Endothelial cell of umbilical vein (primary cell): ENCODE measurements around the gene MATCAP1. TPM values are rescaled to one million over a fixed set of nuclear protein-coding genes. Genes with fewer than 3 reads are reported as not detected.

Experiments
- BruUV-seq: library from RNA; stranded (reverse); fragments of 400-500 nt; replicated peaks from 2 replicates; lab custom pipeline; 2021; lab: Mats Ljungman, UMichigan
- CTCF ChIA-PET: fragments of 300-600, 350-600 bp; sonication (Branson Sonifier 250); formaldehyde crosslinking; loops from one replicate; lab custom pipeline; 2021; ENCODE audit warnings: antibody characterized with exemption, inconsistent platforms; lab: Charles Lee
- POLR2A ChIA-PET: fragments of 300-600, 350-600 bp; sonication (Branson Sonifier 250); formaldehyde crosslinking; loops from one replicate; lab custom pipeline; 2021; ENCODE audit warnings: antibody characterized with exemption, inconsistent platforms; lab: Charles Lee
- DNase-seq: peaks from one replicate; pipeline ENCODE4 v3.0.0-alpha.2; 2011; ENCODE audit warnings: low read depth, low spot score
- FAIRE-seq: peaks from 2 replicates; lab custom pipeline; 2011; peaks lifted over from hg19 to GRCh38; lab: Jason Lieb, UNC
- H2AFZ ChIP-seq: 2 replicates; pipeline ENCODE4 v1.6.0; 2012; ENCODE audit warnings: low read depth, low read length, control low read depth, inconsistent platforms
- H3K27ac ChIP-seq: 2 replicates; pipeline ENCODE4 v1.5.1; 2011; ENCODE audit warnings: low read depth, mild to moderate bottlenecking, control low read depth, low read length, moderate library complexity; ENCODE audit not compliant: insufficient read depth
- H3K27me3 ChIP-seq, 2 experiments: 2 replicates each; pipeline versions ENCODE4 v1.6.0 to v1.6.1; 2011; ENCODE audit warnings: low read length in 2 of 2, mixed read lengths in 1 of 2; ENCODE audit not compliant: control insufficient read depth in 2 of 2, insufficient read depth in 2 of 2
- H3K36me3 ChIP-seq, 2 experiments: 2 replicates in 1 of 2; 3 replicates in 1 of 2; pipeline ENCODE4 v1.5.1; 2011; ENCODE audit warnings: low read length in 2 of 2, mild to moderate bottlenecking in 1 of 2, moderate library complexity in 1 of 2; ENCODE audit not compliant: control insufficient read depth in 2 of 2, insufficient read depth in 2 of 2; ENCODE audit errors: extremely low read depth in 1 of 2
- H3K4me1 ChIP-seq: 3 replicates; pipeline ENCODE4 v1.5.1; 2011; ENCODE audit warnings: mild to moderate bottlenecking, low read length; ENCODE audit not compliant: control insufficient read depth, insufficient read depth; ENCODE audit errors: extremely low read depth
- H3K4me2 ChIP-seq: 2 replicates; pipeline ENCODE4 v1.6.1; 2011; ENCODE audit warnings: low read length, control low read depth, mixed read lengths; ENCODE audit not compliant: insufficient read depth
- H3K4me3 ChIP-seq, 3 experiments: fragments of 200-600 bp in 1 of 3; sonication (generic), shearing (Covaris generic) in 1 of 3; replicated peaks in 1 of 3; 2 replicates each; pipeline ENCODE4 v1.5.1; 2011 to 2016; ENCODE audit warnings: control low read depth in 3 of 3, low read length in 3 of 3, mild to moderate bottlenecking in 2 of 3, inconsistent platforms in 1 of 3, low read depth in 1 of 3, moderate library complexity in 1 of 3; ENCODE audit not compliant: insufficient read depth in 1 of 3
- H3K79me2 ChIP-seq: 2 replicates; pipeline ENCODE4 v1.6.0; 2012; ENCODE audit warnings: low read length, inconsistent platforms; ENCODE audit not compliant: control insufficient read depth, insufficient read depth
- H3K9ac ChIP-seq: replicated peaks from 2 replicates; pipeline ENCODE3; 2011; ENCODE audit warnings: low read length, control low read depth; ENCODE audit not compliant: insufficient read depth; ENCODE audit errors: extremely low read depth
- H3K9me1 ChIP-seq: replicated peaks from 3 replicates; pipeline ENCODE4 v1.6.0; 2011; ENCODE audit warnings: mild to moderate bottlenecking, low read length; ENCODE audit not compliant: control insufficient read depth, insufficient read depth; ENCODE audit errors: extremely low read depth
- H3K9me3 ChIP-seq: replicated peaks from 2 replicates; pipeline ENCODE4 v1.5.1; 2012; ENCODE audit warnings: low read length, inconsistent platforms; ENCODE audit not compliant: control insufficient read depth, insufficient read depth
- H4K20me1 ChIP-seq: replicated peaks from 2 replicates; pipeline ENCODE3; 2011; ENCODE audit warnings: mild to moderate bottlenecking, low read length; ENCODE audit not compliant: control insufficient read depth, insufficient read depth; ENCODE audit errors: extremely low read depth
- EZH2 ChIP-seq: IDR thresholded peaks from 2 replicates; pipeline ENCODE4 v1.6.1; 2012; ENCODE audit warnings: borderline replicate concordance, low read depth, mild to moderate bottlenecking, moderate library complexity, low read length, inconsistent platforms; ENCODE audit not compliant: severe bottlenecking
- JUN ChIP-seq: IDR thresholded peaks from 2 replicates; pipeline ENCODE4 v1.6.1; 2011; ENCODE audit warnings: borderline replicate concordance, low read depth; ENCODE audit not compliant: insufficient read length, insufficient read depth
- MAX ChIP-seq: IDR thresholded peaks from 2 replicates; pipeline ENCODE4 v1.6.1; 2011; ENCODE audit not compliant: insufficient read depth, insufficient read length
- POLR2A ChIP-seq: IDR thresholded peaks from 2 replicates; pipeline ENCODE4 v1.6.1; 2012; ENCODE audit warnings: low read depth, mild to moderate bottlenecking, control low read depth, low read length
- dilution Hi-C: fragments of 300-500 bp; cut with MboI; formaldehyde crosslinking; loops from one replicate; pipeline ENCODE4 v1.15.0; 2019; ENCODE audit warnings: low sequenced_read_pairs; ENCODE audit not compliant: extremely low pct_ligation_motif_present
- intact Hi-C: fragments of 100-400 bp; cut with micrococcal nuclease; formaldehyde crosslinking; loops from one replicate; pipeline ENCODE4 v1.10.0; 2022
- polyA plus RNA-seq, 4 experiments: library from polyadenylated mRNA; depleted of rRNA in 3 of 4; stranded (reverse) in 3 of 4; unstranded in 1 of 4; fragments of >200 nt; gene quantifications; 2 replicates each; pipeline versions ENCODE4 v1.2.1 to v1.2.3, GENCODE V29; 2011 to 2012; ENCODE audit warnings: missing spikeins in 1 of 4
- total RNA-seq: library from RNA; stranded (reverse); gene quantifications from 2 replicates; pipeline ENCODE4 v1.2.3, GENCODE V29; 2021

MATCAP1 gene
- total and polyA plus RNA-seq, 2 donors (not counting 3 experiments of a cell fraction or from before 2014, with no cell fraction given), result 44.5 to 53.3 TPM

- intact Hi-C loops (loop anchor here (5.0 to 10.0 kb wide), 2 partner anchors 37 to 204 kb away; partner anchors contain the start of genes TMEM208 and TPPP3), dilution Hi-C loops (no loop called here)
- Histone ChIP-seq H3K27ac (peak overlapping the region; percentile 27), H3K9me3 (no peaks in the 10 kb centered on the region), H3K79me2 (peaks cover 35% of the 10 kb centered on the region), H3K4me3 (no peak overlapping the region), H3K4me2 (peak overlapping the region; percentile 26), H3K4me1 (peaks cover 36% of the 10 kb centered on the region), H3K36me3 (peaks cover 2 to 13% of the 10 kb centered on the region in 2 experiments), H2AFZ (no peak overlapping the region), H4K20me1 (no peaks in the 10 kb centered on the region), H3K27me3 (no peaks in the 10 kb centered on the region), H3K9me1 (no peaks in the 10 kb centered on the region), H3K9ac (no peak overlapping the region)
- ChIA-PET CTCF (interaction anchor here (0.6 to 3.5 kb wide), 8 partner anchors 8 to 237 kb away, joined by 3 to 15 read pairs (median 4); partner anchors contain the start of genes CES3, ELMO3 and NOL3), POLR2A (no interaction called here)
- no peak for DNase-seq
- TF ChIP-seq POLR2A, result no peak
- peak; percentile 3 for TF ChIP-seq JUN
- FAIRE-seq, result peak; percentile 81
- BruUV-seq, result no TSS peak
Observed at GRCh38 chr16:67190448-67191399, 7.0 kb upstream of the MATCAP1 start.

- intact Hi-C loops, result loop anchor here (5.0 to 10.0 kb wide), 2 partner anchors 37 to 205 kb away; partner anchors contain the start of genes TMEM208 and TPPP3
- H3K9ac ChIP-seq, result no peak within 1 kb of the TSS
- ChIA-PET CTCF (interaction anchor here (0.6 to 3.5 kb wide), 7 partner anchors 8 to 229 kb away, joined by 3 to 15 read pairs (median 4); partner anchors contain the start of genes CES3, ELMO3 and NOL3), POLR2A (no interaction called here)
- no peak within 1 kb of the TSS for H3K4me3 ChIP-seq
- peak within 1 kb of the TSS; percentile 27 for H3K27ac ChIP-seq
- H3K27me3 ChIP-seq, result no peaks in the 10 kb centered on the region
- H3K9me1 ChIP-seq, result no peaks in the 10 kb centered on the region
- no peaks in the 10 kb centered on the region for H4K20me1 ChIP-seq
- BruUV-seq, result no TSS peak
- H3K36me3 ChIP-seq, result peaks cover 2 to 7% of the 10 kb centered on the region in 2 experiments
- FAIRE-seq (no peak), DNase-seq (no peak)
- H2AFZ ChIP-seq, result peak within 1 kb of the TSS; percentile 40
- no peaks in the 10 kb centered on the region for H3K9me3 ChIP-seq
- dilution Hi-C loops, result no loop called here
- peaks cover 36% of the 10 kb centered on the region for H3K4me1 ChIP-seq
- peak within 1 kb of the TSS; percentile 26 for H3K4me2 ChIP-seq
- peaks cover 30% of the 10 kb centered on the region for H3K79me2 ChIP-seq
- no peak for TF ChIP-seq EZH2
- no peak for TF ChIP-seq MAX
Observed at GRCh38 chr16:67190041-67190440, 6.3 kb upstream of the MATCAP1 start, which contains the start of gene EXOC3L1. Gene EXOC3L1 (minus strand): TSS chr16:67190136. CDS start chr16:67189676, 460 bp downstream.
